GM12891 (cell line): Measurements from ENCODE around the gene SECTM1.
"Not testable (repeated sequence)": the region's sequence is repeated elsewhere in the genome, so short reads cannot be mapped to it uniquely, and the experiment has no call there.

Source experiments
- POLR2A ChIP-seq: IDR thresholded peaks from 2 replicates; pipeline ENCODE4 v1.6.1; 2011; ENCODE audit warnings: low read depth, low read length, control low read depth
- POLR2AphosphoS5 ChIP-seq: IDR thresholded peaks from 2 replicates; pipeline ENCODE4 v1.6.1; 2011; ENCODE audit warnings: low read depth, low read length, control low read depth
- POU2F2 ChIP-seq: IDR thresholded peaks from 2 replicates; pipeline ENCODE4 v1.6.1; 2011; ENCODE audit warnings: low read depth, mild to moderate bottlenecking, control low read depth, low read length, moderate library complexity
- SPI1 ChIP-seq: IDR thresholded peaks from 2 replicates; pipeline ENCODE4 v1.6.1; 2011; ENCODE audit warnings: low read depth, low read length, control low read depth
- TAF1 ChIP-seq: IDR thresholded peaks from 2 replicates; pipeline ENCODE4 v1.6.1; 2011; ENCODE audit warnings: low read depth, low read length, control low read depth

GRCh38 chr17:82381703-82382009, 48.1 kb upstream of the SECTM1 start:
- not testable (repeated sequence) for TF ChIP-seq POLR2A, POLR2AphosphoS5, TAF1, SPI1, POU2F2
